ENCODE results near the gene ANAPC2.

ANAPC2 gene

DNA sequence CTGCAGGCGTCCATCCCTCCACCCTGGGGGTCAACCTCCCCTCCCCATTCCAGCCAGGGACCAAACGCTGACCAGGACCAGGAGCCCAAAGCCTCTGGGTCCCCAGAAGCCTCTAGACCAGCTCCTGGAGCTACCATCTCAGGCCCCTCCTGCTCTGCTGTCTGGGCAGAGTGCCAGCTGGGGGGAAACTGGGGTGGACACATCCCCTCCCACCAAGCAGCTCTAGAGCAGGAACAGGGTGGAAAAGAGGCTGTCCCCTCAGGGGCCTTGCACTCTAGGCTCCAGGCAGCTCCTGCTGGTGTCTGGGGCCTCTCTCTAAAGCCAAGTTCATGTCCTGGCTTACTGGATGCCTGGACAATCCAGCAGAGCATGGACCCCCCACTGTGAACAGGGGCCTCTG is 4.5 kb upstream of the ANAPC2 start:
- H3K36me3 ChIP-seq (replicated peaks; ENCODE audit: insufficient read depth, low read length) = no peaks in the 10 kb centered on the region
- no peaks in the 10 kb centered on the region for H3K9me2 ChIP-seq (replicated peaks; ENCODE audit: insufficient read depth, low read length)
- no peak overlapping the region for H3K4me3 ChIP-seq (ENCODE audit: low read length)
- TF ChIP-seq EZH2 (optimal IDR thresholded peaks at IDR 0.05; ENCODE audit: low read depth, low read length) = no peak
- TF ChIP-seq, protein P1, sequence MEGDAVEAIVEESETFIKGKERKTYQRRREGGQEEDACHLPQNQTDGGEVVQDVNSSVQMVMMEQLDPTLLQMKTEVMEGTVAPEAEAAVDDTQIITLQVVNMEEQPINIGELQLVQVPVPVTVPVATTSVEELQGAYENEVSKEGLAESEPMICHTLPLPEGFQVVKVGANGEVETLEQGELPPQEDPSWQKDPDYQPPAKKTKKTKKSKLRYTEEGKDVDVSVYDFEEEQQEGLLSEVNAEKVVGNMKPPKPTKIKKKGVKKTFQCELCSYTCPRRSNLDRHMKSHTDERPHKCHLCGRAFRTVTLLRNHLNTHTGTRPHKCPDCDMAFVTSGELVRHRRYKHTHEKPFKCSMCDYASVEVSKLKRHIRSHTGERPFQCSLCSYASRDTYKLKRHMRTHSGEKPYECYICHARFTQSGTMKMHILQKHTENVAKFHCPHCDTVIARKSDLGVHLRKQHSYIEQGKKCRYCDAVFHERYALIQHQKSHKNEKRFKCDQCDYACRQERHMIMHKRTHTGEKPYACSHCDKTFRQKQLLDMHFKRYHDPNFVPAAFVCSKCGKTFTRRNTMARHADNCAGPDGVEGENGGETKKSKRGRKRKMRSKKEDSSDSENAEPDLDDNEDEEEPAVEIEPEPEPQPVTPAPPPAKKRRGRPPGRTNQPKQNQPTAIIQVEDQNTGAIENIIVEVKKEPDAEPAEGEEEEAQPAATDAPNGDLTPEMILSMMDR (IDR thresholded peaks at IDR 0.05; ENCODE audit: low read length) = no peak
- no peak for TF ChIP-seq EZH2phosphoT487 (IDR thresholded peaks at IDR 0.05; ENCODE audit: low read length)
- no peak overlapping the region for H3K27ac ChIP-seq (ENCODE audit: low read length)
- no peaks in the 10 kb centered on the region for H4K20me1 ChIP-seq (ENCODE audit: insufficient read depth, low read length)
- peaks cover 27% of the 10 kb centered on the region for H3K79me2 ChIP-seq (ENCODE audit: low read length)
- no peak for DNase-seq
- H3K27me3 ChIP-seq (replicated peaks; ENCODE audit: insufficient read depth, low read length) = no peaks in the 10 kb centered on the region
- peaks cover 6% of the 10 kb centered on the region for H3K4me1 ChIP-seq (ENCODE audit: low read length)
- peaks cover 19% of the 10 kb centered on the region for H3F3A ChIP-seq (ENCODE audit: insufficient read depth, low read length)
- no peak overlapping the region for H3K9ac ChIP-seq (ENCODE audit: low read length)
- H3K9me3 ChIP-seq (replicated peaks; ENCODE audit: insufficient read depth, low read length) = no peaks in the 10 kb centered on the region
- H3K4me2 ChIP-seq (ENCODE audit: low read depth, low read length) = no peak overlapping the region
- no peak overlapping the region for H2AFZ ChIP-seq (ENCODE audit: low read length)

DNA sequence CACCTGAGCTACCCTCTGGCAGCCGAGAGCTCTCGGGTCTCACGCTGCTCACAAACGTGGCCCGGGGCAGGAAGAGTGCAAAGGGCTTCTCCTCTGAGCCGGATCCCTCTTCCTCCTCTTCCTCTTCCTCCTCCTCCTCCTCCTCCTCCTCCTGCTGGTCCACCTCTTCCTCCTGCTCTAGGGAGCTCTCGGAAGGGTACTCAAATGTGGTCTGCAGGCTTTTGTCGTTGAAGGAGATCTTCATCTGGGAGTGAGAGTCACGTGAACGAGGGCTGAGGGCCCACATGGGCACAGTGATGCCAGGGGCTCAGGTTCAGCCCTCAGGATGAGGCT is 4.1 kb upstream of the ANAPC2 start:
- H3K9ac ChIP-seq (ENCODE audit: low read length) = no peak overlapping the region

DNA sequence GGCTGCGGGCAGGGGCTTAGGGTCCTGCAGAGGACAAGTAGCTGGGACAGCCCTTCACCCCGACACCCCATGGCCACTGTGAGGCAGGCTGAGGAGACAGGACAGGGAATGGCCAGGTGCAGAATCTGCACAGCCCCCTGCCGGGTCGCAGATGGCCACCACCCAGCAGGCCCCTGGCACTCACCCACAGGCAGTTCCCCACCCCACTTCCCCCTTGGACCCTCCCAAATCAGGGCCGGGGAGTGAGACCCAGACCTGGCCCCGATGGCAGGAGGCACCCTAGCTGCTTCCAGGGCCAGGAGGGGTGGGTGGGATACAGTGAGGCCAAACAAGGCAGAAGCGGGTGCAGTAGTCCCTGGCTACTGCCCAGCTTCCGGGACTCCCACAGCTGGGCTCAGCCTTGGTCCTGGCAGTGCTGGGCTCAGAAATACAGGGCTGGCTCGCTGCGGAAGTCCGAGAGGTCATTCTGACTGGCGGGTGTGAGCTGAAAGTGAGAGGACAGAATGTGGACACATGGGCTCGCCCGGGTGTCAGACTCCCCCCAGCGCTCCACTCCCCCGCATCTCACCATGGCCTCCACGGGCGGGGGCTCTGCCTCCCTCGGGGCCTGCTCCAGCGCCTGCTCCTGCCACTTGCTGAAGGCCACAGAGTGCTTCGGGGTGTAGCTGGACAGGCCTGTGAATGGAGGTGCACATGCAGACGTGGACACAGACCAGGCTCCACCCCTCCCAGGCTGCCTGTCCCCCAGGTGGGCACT is 3.5 kb upstream of the ANAPC2 start:
- Histone ChIP-seq H3K27me3 (replicated peaks; ENCODE audit: insufficient read depth, low read length) (no peaks in the 10 kb centered on the region), H3K4me3 (ENCODE audit: low read length) (no peak overlapping the region), H4K20me1 (ENCODE audit: insufficient read depth, low read length) (no peaks in the 10 kb centered on the region), H3K36me3 (replicated peaks; ENCODE audit: insufficient read depth, low read length) (no peaks in the 10 kb centered on the region), H3K9ac (ENCODE audit: low read length) (no peak overlapping the region), H3K4me1 (ENCODE audit: low read length) (peaks cover 15% of the 10 kb centered on the region), H3F3A (ENCODE audit: insufficient read depth, low read length) (peaks cover 19% of the 10 kb centered on the region), H3K79me2 (ENCODE audit: low read length) (peaks cover 37% of the 10 kb centered on the region), H3K4me2 (ENCODE audit: low read depth, low read length) (no peak overlapping the region), H3K9me3 (replicated peaks; ENCODE audit: insufficient read depth, low read length) (no peaks in the 10 kb centered on the region), H2AFZ (ENCODE audit: low read length) (no peak overlapping the region), H3K27ac (ENCODE audit: low read length) (no peak overlapping the region), H3K9me2 (replicated peaks; ENCODE audit: insufficient read depth, low read length) (no peaks in the 10 kb centered on the region)
- no peak for DNase-seq
- no peak for TF ChIP-seq EZH2 (optimal IDR thresholded peaks at IDR 0.05; ENCODE audit: low read depth, low read length)
- no peak for TF ChIP-seq EZH2phosphoT487 (IDR thresholded peaks at IDR 0.05; ENCODE audit: low read length)
- TF ChIP-seq, protein P1 (IDR thresholded peaks at IDR 0.05; ENCODE audit: low read length) = no peak

More for the DNA sequence above, 4.1 kb upstream of the ANAPC2 start:
- Histone ChIP-seq H3K79me2 (ENCODE audit: low read length) (peaks cover 31% of the 10 kb centered on the region), H3K9me3 (replicated peaks; ENCODE audit: insufficient read depth, low read length) (no peaks in the 10 kb centered on the region), H3K4me3 (ENCODE audit: low read length) (no peak overlapping the region), H3K4me2 (ENCODE audit: low read depth, low read length) (no peak overlapping the region), H3K27me3 (replicated peaks; ENCODE audit: insufficient read depth, low read length) (no peaks in the 10 kb centered on the region), H3K36me3 (replicated peaks; ENCODE audit: insufficient read depth, low read length) (no peaks in the 10 kb centered on the region), H3K4me1 (ENCODE audit: low read length) (peaks cover 10% of the 10 kb centered on the region), H3K9me2 (replicated peaks; ENCODE audit: insufficient read depth, low read length) (no peaks in the 10 kb centered on the region), H3K27ac (ENCODE audit: low read length) (no peak overlapping the region), H3F3A (ENCODE audit: insufficient read depth, low read length) (peaks cover 19% of the 10 kb centered on the region), H2AFZ (ENCODE audit: low read length) (no peak overlapping the region), H4K20me1 (ENCODE audit: insufficient read depth, low read length) (no peaks in the 10 kb centered on the region)
- no peak for TF ChIP-seq EZH2 (optimal IDR thresholded peaks at IDR 0.05; ENCODE audit: low read depth, low read length)
- no peak for TF ChIP-seq EZH2phosphoT487 (IDR thresholded peaks at IDR 0.05; ENCODE audit: low read length)
- TF ChIP-seq, protein P1 (IDR thresholded peaks at IDR 0.05; ENCODE audit: low read length) = no peak
- no peak for DNase-seq

Measured in MM.1S (cell line).